22Rv1 (cell line): ENCODE data around the gene FOXP1.

Experiments
- CTCF ChIP-seq: fragments of 450-650 bp; IDR thresholded peaks from 2 replicates; pipeline ENCODE4 v1.5.1; 2017; ENCODE audit warnings: mild to moderate bottlenecking
- ZFX ChIP-seq: fragments of 450-650 bp; IDR thresholded peaks from 2 replicates; pipeline ENCODE4 v1.6.1; 2017; ENCODE audit warnings: antibody characterized with exemption, borderline replicate concordance

GRCh38 chr3:71600646-71601288 lies 17.2 kb upstream of the FOXP1 start:
- TF ChIP-seq CTCF (no peak), ZFX (no peak)
